ENCODE measurements around the gene CYYR1.
A peak's percentile ranks its signal among the peaks of the same experiment; 100 is the strongest.
"Not testable (repeated sequence)": the region's sequence is repeated elsewhere in the genome, so short reads cannot be mapped to it uniquely, and the experiment has no call there.

Gene CYYR1

DNA sequence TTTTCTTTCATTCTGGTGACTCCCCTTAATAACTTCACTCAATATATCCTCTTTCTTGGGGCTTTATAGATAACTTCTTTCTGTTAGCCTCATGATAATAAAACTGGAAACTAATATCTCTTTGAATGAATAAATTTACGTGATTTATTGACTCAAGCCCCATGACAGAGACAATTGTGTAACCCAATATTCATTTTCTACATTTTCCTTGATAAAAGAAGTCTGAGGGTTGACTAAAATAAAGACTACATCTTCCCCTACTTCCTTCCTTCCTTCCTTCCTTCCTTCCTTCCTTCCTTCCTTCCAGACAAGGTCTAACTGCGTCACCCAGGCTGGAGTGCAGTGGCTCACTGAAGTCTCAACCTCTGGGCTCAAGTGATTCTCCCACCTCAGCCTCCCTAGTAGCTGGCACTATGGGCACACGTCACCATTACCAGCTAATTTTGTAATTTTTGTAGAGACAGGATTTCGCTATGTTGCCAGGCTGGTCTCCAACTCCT is 85.1 kb downstream of the CYYR1 start:
- DNase-seq: no peak

DNA sequence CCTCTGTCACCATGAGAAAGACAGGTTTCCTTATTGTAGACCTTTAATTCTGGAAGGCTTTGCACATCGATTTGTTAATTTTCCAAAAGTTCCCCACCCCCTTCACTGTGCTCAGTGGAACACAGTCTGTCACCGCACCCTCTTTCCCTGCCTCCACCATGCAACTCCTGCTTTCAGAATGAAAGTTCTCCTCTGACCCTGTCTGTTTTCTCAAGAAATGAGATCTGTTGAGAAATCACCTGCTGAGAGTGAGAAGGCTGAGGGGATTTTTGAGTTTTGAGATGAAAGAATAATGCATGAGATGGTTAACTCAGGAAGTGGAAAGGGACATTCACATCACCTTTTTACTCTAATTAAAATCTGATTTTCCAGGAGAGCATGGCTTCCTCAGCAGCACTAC is 99.6 kb downstream of the CYYR1 start:
- no peak for DNase-seq

DNA sequence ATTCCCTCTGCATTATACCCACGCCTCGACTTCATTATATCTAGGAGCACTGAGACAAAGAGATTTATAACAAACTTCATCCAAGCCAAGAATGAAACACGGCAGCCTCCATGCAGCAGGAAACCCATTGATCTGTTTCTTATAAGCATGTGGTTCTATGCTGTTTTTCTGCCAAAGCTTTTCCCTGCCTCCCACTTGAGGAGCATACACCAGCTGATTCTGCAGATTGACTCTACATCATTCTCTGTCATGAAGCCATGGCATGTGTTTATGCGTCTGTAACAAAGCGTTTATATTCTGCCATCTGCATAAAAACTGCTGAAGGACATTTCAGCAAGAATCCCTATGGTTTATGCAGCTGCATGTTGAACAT is 102.0 kb downstream of the CYYR1 start:
- no peak for DNase-seq

DNA sequence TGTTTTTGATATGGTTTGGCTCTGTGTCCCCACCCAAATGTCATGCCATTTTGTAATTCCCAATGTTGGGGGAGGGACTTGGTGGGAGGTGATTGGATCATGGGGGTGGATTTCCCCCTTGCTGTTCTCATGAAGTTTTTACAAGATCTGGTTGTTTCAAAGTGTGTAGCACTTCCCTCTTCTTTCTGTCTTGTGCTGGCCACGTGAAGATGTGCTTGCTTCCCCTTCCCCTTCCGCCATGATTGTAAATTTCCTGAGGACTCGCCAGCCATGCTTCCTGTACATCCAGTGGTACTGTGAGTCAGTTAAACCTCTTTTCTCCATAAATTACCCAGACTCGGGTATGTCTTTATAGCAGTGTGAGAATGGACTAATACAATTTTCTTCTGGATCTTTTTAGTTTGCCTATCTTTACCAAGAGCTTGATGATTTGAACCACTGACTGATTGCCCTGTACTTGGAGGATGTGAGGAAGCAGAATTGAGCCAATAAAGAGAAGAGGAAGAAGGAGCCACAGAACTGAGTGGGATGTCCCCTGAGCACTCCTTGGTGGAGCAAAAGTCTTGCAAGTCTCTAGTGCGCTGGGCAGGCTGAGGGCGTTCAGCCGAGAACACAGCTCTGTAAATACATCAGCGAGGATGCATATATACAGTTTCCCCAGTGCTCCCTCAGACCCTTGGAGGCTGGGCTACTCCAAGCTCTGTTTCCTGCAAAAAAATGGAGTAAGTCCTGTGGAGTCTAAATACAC is 102.6 kb downstream of the CYYR1 start:
- no peak for DNase-seq

DNA sequence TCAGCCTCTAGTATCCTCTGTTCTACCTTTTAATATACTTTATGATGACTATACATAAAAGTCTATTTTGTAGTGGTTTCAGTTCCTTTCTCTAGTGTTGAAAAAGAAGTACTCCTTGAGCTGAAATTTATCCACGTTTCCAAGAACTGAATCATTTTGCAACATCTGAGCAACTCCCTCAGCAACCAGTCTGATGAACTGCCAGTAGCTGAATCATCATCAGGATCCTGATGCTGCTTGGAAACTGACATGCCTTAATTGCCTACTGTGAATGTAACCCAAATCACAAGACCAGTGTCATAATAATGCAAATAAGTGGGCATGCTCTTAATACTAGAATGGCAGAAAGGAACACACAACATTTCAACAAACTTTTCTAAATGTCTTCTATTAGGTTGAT is 103.3 kb downstream of the CYYR1 start:
- DNase-seq: peak; percentile 80

DNA sequence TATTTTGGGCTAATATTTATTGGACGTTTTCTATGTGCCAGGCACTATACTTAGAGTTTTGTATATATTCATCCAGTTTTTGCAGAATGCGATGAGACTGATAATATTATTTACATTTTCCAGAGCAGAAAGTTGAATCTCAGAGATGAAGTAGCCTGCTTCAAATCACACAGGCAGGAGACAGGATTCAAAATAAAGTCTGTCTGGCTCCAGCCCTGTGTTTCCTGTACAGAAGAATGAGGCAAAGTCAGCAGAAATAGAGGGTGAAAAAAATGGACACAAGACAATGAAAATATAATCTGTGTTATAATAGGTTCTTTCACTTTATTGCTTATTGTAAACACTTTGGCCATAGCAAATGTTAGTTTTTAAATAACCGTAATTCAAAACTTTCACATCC is 107.2 kb downstream of the CYYR1 start:
- no peak for DNase-seq

DNA sequence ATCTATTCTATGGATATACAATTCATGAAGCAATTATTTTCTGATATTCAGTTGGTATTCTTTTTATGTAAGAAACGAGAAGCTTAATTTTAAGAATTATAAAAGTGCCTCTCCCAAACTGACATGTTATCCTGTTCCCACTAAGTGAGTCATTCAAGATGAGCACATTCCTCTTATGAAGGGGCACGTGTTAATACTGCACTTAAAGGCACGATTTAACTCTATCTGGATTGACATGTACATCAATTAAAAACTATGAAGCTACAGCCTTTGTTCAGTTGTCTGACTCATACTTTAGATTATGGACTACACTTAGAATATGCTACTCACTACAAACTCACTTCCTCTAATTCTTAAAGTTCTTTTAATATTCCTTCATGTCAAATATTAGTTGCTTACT is 111.6 kb downstream of the CYYR1 start:
- DNase-seq: no peak

DNA sequence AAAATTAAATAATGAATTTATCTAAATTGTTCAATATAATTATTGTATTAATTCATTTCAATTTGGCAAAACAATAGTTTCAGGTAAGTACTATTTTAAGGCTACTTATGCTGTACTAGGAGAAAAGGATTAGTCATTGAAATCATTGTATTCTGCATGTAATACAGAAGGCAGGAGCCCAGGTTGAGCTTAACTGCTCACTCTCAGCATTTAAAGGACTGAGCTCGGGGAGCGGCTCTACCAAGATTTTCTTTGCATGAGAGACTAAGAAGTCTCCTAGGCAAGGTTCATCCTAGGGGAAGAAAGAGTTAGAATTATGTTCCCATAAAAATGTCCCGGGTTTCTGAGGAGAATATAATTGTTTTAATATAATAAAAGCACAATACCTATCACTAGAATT is 112.5 kb downstream of the CYYR1 start:
- DNase-seq: no peak

DNA sequence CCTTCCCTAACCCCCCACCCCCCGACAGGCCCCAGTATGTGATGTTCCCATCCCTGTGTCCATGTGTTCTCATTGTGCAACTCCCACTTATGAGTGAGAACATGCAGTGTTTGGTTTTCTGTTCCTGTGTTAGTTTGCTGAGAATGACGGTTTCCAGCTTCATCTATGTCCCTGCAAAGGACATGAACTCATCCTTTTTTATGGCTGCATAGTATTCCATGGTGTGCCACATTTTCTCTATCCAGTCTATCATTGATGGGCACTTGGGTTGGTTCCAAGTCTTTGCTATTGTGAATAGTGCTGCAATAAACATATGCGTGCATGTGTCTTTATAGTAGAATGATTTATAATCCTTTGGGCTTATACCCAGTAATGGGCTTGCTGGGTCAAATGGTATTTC is 114.2 kb downstream of the CYYR1 start:
- not testable (repeated sequence) for DNase-seq

DNA sequence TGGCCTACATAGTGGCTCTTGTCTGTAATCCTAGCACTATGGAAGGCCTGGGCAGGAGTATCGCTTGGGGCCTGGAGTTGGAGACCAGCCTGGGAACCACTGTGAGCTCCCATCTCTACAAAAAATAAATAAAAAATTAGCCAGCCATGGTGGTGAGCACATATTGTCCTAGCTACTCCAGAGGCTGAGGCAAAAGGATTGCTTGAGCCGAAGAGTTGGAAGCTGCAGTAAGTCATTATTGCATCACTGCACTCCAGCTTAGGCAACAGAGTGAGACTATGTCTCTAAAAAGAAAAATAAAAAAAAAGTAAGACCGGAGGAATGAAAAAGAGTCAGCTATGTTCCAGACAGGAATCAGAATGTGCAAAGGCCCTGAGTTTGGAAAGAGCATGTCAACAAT is 115.3 kb downstream of the CYYR1 start:
- no peak for DNase-seq

DNA sequence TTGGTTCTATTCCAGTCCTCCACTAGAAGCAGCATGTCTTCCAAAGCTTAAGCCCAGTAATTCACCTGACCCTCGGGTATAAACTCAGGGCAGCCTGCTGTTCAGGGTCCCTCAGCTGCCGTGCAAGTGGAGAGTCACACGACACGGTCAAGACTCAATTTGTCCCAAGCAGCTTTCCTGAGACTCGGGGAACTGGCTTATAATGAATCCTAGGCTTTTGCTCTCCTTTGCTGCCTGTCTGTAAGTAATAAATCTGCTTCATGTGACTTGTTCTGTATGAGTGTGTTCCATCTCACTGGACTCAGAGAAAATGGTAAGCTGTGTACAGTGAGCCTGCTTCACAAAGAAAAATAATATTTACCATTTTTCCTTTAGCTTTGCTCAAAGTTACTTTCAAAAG is 119.8 kb downstream of the CYYR1 start:
- no peak for DNase-seq

DNA sequence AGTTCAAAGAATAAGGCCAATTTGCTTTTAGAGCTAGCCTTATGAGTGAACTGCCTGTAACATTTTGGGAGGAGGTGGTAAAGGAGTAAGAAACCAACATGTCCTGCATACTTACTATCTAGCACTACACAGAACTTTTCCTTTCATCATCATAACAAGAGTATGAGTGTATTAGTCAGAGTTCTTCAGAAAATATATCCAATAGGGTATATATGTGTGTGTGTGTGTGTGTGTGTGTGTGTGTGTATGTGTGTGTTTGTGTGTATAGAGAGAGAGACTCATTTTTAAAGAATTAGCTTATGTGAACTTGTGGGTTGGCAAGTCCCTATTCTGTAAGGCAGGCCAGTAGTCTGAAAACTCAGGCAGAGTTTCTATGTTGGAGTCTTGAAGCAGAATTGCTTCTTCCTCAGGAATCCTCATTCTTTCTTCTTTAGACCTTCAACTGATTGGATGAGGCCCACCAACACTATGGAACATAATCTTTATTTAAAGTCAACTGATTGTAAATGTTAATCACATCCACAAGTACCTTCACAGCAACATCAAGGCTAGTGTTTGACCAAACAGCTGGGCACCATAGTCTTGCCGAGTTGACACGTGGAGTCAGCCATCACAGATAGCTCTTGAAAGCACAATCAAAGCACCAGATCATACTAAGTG is 121.9 kb downstream of the CYYR1 start:
- peak; percentile 48 for DNase-seq

DNA sequence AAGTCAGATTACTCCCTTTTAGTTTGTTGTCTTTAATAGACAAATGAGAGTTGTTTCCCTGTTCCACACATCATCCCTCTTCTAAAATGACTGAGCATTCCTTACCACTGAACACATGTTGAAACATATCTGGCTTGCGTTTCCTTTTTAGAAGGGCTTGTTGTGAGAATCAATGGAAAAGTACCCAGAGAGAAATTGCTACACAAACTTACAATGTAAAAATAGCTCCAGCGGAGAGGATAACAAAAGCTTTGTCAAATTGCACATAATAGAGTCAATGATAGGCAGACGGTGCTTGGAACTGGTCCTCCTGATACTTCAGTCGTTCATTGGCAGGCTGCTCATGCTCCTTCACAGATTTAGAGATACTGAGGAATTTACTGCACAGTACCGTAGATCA is 123.9 kb downstream of the CYYR1 start:
- DNase-seq: peak; percentile 79

DNA sequence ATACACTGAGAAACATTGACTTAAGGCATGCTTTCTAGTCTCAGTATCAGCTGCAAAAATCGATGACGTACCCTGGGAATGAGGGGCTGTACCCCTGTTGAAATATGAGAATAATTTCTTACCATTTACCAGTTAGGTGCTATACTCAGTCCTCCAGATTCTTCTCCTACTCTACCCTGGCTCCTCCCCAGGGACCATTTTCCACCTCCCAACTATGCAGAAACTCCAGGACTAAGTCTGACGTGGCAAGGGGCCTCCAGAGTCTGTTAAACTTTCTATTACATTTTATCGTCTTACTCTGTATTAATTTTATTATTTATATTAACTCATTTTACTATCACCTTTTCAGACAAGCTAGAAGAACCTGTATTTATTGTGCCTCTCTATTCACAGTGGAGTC is 124.3 kb downstream of the CYYR1 start:
- peak; percentile 73 for DNase-seq

DNA sequence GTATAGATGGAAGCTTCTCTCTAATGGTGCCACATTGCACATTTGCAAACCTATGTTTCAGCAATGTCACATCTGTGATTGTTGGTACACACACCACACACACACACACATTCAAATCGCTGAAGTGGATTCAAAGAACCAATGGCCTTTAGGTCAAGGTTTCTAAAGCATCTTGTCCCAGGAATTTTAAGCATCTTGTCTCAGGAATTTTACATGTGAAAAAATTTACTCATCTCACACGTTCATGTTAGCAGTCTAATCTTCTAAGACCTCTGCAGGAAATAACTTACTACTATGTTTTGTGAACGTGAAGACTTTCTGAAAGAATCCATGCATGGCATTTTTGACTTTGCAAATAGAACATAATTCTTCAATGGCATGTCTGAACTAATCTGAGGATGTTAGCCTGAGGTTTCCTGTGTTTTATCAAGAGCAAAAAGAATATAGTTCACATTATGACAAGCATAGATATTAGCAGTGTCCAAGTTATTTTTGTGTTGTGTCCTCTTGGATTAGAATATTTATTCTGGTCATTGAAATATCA is 125.1 kb downstream of the CYYR1 start:
- peak; percentile 55 for DNase-seq

DNA sequence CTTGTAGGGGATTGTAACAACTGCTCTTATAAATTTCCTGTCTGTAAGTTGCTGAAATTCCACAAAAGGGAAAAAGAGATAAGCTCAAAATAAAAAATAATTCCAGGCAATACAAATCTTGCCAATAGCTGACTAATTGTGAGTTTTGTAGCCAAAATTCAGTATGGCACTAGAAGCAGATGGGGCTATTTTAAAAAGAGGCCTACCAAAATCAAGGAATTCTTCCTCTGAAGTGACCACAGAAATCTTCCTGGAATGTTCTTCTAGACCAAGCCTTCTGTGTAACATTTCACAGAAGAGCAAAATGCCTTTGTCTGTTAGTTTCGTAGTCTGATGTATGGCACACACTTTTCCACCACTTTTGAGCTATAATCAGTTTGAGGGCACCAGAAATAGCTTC is 127.6 kb downstream of the CYYR1 start:
- peak; percentile 85 for DNase-seq

DNA sequence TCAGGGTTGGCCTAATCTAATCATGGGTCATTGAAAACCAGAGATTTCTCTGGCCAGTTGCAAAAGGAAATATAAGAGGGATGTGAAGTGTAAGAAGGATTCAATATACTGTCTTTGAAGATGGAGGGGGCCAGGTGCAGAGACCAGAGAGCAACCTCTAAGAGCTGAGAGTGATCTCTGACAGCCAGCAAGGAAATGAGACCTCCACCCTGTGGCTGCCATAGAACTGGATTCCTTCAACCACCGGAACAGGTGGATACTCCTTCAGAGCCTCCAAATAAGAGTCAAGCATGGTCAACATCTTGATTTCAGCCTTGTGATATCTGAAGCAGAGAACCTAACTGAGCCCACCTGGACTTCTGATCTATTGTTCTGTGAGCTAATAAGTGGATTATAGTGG is 128.4 kb downstream of the CYYR1 start:
- DNase-seq: no peak

DNA sequence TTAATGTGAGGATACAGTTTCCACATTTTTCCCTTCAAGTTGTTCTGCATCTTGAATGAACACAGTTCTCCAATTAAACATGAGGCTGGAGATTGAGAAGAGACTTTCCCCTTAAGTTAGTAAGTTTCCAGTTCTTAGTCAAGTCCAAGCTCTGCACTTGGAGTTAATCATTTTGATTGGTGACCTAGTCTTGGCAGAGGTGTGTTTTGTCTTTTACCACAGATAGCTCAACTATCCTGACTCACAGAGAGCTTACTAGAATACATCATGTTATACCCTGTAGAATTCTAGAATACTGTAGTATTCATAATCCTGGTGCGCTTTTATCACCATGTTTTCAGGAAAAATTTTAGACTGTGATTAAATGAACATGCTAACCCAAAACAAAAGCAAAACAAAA is 129.2 kb downstream of the CYYR1 start:
- no peak for DNase-seq

DNA sequence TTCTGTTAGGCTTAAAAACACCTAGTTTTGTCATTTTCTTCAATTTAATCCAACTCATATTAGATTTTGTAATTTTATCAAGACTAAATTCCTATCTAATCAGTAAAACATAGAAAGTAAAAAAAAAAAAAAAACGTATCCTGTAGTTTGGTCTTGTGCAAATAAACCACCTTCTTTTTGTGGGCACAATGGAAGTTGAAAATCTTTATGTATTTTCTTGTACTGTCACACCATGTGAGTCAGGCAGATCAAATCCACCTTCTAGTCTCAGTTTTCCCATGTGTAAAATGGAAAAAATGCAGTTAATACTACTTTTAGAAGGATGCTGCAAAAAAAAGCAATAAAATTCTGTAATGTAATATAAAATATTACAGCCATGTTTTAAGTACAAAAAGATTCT is 129.8 kb downstream of the CYYR1 start:
- DNase-seq: peak; percentile 33

DNA sequence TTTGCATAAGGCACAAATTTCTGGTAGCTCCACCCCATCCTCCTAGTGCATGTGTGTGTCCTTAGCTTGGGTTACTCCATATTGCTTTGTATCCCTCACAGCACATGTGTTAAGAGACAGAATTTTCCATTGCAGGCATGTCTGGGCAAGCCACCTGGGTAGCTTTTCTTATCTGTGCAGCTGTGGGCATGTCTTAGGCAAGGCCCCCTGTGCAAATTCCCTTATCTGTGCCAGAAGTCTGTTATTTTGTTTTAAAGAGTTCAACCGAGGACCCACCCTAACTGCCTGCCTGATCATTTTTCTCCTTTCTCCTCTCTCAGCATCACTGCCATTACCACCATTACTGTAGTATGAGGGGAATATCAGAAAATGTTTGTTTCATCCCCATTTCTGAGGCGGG is 131.9 kb downstream of the CYYR1 start:
- DNase-seq: no peak

DNA sequence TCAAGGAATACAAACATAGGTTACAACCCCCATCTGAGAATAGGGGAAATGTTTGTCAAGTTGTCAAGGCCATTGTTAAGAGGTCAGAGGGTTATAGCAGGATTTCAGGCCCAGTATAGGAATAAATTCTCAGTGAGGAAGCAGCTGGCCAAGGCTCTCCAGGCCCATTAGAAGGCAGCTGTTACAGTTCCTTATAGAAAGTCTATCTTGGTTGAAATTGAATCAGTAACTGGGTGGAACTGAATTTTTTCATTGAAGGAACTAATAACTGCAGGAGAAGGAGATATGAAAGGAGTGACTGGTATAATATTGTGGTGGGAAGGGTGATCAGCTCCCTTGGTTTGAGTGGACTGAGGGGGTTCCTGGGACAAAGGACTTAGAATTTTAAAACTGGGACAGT is 134.1 kb downstream of the CYYR1 start:
- no peak for DNase-seq

DNA sequence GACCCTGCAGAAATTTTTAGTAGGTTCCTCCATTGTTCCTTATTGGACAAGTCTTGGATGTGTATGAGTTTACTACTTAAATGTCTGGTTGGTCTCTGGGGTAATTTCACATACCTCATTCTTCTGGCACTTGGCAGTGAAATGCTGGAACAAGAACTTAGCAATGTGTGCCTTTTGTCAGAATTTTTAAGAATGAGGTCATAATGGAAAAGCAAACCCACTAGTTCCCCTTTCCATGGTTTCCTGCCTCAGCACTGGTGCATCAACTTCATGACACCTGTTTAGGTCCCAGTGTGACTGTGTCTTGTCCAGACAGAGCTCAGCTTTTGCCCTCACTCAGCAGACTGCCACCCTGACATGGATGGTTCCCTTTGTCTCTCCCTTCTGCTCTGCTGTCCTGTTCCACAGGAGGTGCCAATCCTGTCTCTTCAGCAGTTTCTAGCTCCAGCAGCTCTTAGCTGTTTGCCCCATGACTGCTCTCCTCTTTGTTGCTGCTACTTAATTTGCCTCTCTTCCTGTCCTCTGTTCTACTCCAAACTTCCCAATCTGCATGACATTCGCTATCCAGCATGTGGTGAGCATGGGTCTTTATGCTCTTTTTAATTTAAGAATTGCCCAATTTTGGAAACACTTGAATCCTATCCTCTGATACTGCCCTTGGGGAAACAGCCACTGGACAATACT is 135.6 kb downstream of the CYYR1 start:
- DNase-seq: peak; percentile 52

DNA sequence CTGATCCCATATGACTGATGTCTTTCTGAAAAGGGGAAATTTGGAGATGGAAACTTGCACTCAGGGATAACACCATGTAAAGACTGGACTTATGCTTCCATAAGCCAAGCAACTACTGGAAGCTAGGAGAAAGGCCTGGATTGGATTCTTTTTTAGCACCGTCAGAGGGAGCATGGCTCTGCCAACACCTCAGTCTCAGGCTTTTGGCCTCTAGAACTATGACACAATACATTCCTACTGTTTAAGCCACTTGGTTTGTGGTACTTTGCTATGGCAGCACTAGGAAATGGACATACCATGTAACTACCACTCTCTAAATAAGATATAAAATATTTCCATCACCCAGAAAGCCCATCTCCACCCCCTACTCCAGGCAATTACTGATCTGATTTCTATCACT is 139.7 kb downstream of the CYYR1 start:
- no peak for DNase-seq

DNA sequence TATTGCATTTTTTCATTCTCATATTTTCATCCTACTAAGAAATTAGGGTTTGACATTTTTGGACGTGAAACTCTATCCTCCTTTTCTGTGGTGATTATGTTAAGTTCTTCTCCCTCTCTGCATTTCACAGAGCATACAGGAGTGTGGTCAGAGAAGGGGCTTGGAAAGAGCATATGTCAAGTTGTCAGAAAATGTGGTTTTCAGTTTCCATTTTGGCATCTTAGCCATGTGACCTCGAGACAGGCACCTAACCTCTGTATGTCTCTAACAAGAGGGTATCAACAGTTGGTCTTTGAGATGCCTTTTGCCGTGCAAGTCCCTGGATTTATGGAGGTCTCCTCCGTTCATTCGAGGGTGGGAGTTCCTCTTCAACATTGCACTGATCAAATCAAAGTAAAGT is 140.7 kb downstream of the CYYR1 start:
- no peak for DNase-seq

Data from fibroblast of skin of back (primary cell).